GM12878 (cell line): ENCODE measurements around the gene HACD3. TPM values are rescaled to one million over a fixed set of nuclear protein-coding genes. Genes with fewer than 3 reads are reported as not detected.

Source experiments
- ATAC-seq: fragments of 200-7000 bp; cut with Tn5 transposase; 3 replicates; pipeline ENCODE4 v1.9.1; 2020; ENCODE audit warnings: mild to moderate bottlenecking, moderate library complexity
- BruUV-seq: library from RNA; stranded (reverse); fragments of 400-500 nt; replicated peaks from 2 replicates; lab custom pipeline; 2021; lab: Mats Ljungman, UMichigan
- CTCF ChIA-PET: fragments of 300-600 bp; sonication (Branson Sonifier 250); formaldehyde crosslinking; extraction: SDS; loops from one replicate; lab custom pipeline; 2021; ENCODE audit warnings: inconsistent platforms; lab: Yijun Ruan, JAX
- POLR2A ChIA-PET: fragments of 350-600 bp; formaldehyde crosslinking; extraction: SDS; loops from one replicate; lab custom pipeline; 2021; ENCODE audit warnings: inconsistent platforms; lab: Charles Lee
- RAD21 ChIA-PET: fragments of 300-600 bp; sonication (Branson Sonifier 250); formaldehyde crosslinking; loops from one replicate; lab custom pipeline; 2023; ENCODE audit warnings: antibody characterized with exemption; ENCODE audit not compliant: unreplicated experiment; lab: Charles Lee
- SMC1A ChIA-PET: fragments of 300-600 bp; sonication (Branson Sonifier 250); formaldehyde crosslinking; loops from one replicate; lab custom pipeline; 2023; ENCODE audit not compliant: unreplicated experiment, uncharacterized antibody; lab: Charles Lee
- DNase-seq: peaks from one replicate; pipeline ENCODE4 v3.0.0-alpha.2; 2011; ENCODE audit warnings: low read depth, low spot score
- FAIRE-seq: peaks from 3 replicates; lab custom pipeline; 2011; peaks lifted over from hg19 to GRCh38; lab: Jason Lieb, UNC
- H2AFZ ChIP-seq: 2 replicates; pipeline ENCODE4 v1.6.0; 2011; ENCODE audit warnings: low read depth, low read length, control low read depth; ENCODE audit not compliant: control insufficient read depth
- H3K27ac ChIP-seq: 2 replicates; pipeline ENCODE4 v1.5.1; 2011; ENCODE audit warnings: control low read depth; ENCODE audit not compliant: control insufficient read depth, insufficient read depth
- H3K27me3 ChIP-seq, 2 experiments: replicated peaks in 1 of 2; 2 replicates each; pipeline versions ENCODE4 v1.6.0 to v1.6.1; 2011; ENCODE audit warnings: low read length in 1 of 2; ENCODE audit not compliant: control insufficient read depth in 2 of 2, insufficient read depth in 2 of 2
- H3K36me3 ChIP-seq, 2 experiments: 2 replicates each; pipeline ENCODE4 v1.5.1; 2011; ENCODE audit warnings: low read length in 1 of 2; ENCODE audit not compliant: control insufficient read depth in 2 of 2, insufficient read depth in 2 of 2
- H3K4me1 ChIP-seq: 2 replicates; pipeline ENCODE4 v1.6.1; 2011; ENCODE audit warnings: mild to moderate bottlenecking, low read length, moderate library complexity, mixed read lengths; ENCODE audit not compliant: control insufficient read depth, insufficient read depth
- H3K4me2 ChIP-seq: 2 replicates; pipeline ENCODE4 v1.6.0; 2011; ENCODE audit warnings: control low read depth; ENCODE audit not compliant: control insufficient read depth, insufficient read depth
- H3K4me3 ChIP-seq: fragments of 200-600 bp; sonication (generic); 2 replicates; pipeline ENCODE4 v1.5.1; 2016
- H3K79me2 ChIP-seq: 2 replicates; pipeline ENCODE4 v1.6.0; 2011; ENCODE audit warnings: low read length; ENCODE audit not compliant: control insufficient read depth, insufficient read depth
- H3K9ac ChIP-seq: 2 replicates; pipeline ENCODE4 v1.8.0; 2011; ENCODE audit warnings: low read length, control low read depth, mixed read lengths; ENCODE audit not compliant: control insufficient read depth, insufficient read depth
- H3K9me3 ChIP-seq: replicated peaks from 3 replicates; pipeline ENCODE4 v1.5.1; 2011; ENCODE audit warnings: mild to moderate bottlenecking, low read length; ENCODE audit not compliant: control insufficient read depth, insufficient read depth
- H4K20me1 ChIP-seq: 2 replicates; pipeline ENCODE4 v1.6.0; 2011; ENCODE audit not compliant: control insufficient read depth, insufficient read depth
- CBX3 ChIP-seq: fragments of 200-600 bp; sonication (generic); IDR thresholded peaks from 2 replicates; pipeline ENCODE4 v1.6.1; 2016; ENCODE audit warnings: low read depth, borderline replicate concordance
- HDGF ChIP-seq: fragments of 450-650 bp; IDR thresholded peaks from 2 replicates; pipeline ENCODE4 v1.6.1; 2016; ENCODE audit warnings: antibody characterized with exemption
- IKZF2 ChIP-seq, 2 experiments: fragments of 450-650 bp; IDR thresholded peaks; 2 replicates each; pipeline ENCODE4 v1.6.1; 2017; ENCODE audit warnings: mild to moderate bottlenecking in 2 of 2, moderate library complexity in 2 of 2
- MEF2A ChIP-seq: IDR thresholded peaks from 2 replicates; pipeline ENCODE4 v1.6.1; 2011; ENCODE audit warnings: low read depth, mild to moderate bottlenecking, low read length, moderate library complexity; ENCODE audit not compliant: insufficient read depth
- MLLT1 ChIP-seq: fragments of 450-650 bp; IDR thresholded peaks from 2 replicates; pipeline ENCODE4 v1.6.1; 2016; ENCODE audit warnings: mild to moderate bottlenecking
- MTA3 ChIP-seq: IDR thresholded peaks from 2 replicates; pipeline ENCODE4 v1.6.1; 2012; ENCODE audit warnings: low read length, inconsistent platforms, borderline replicate concordance
- SMC3 ChIP-seq: IDR thresholded peaks from 2 replicates; pipeline ENCODE4 v1.6.1; 2011; ENCODE audit warnings: low read length, improper control_type of control experiment, borderline replicate concordance
- SRF ChIP-seq, 2 experiments: IDR thresholded peaks; 2 replicates each; pipeline ENCODE4 v1.6.1; 2011; ENCODE audit warnings: low read depth in 2 of 2, low read length in 2 of 2, mild to moderate bottlenecking in 1 of 2, moderate library complexity in 1 of 2
- ZNF384 ChIP-seq: IDR thresholded peaks from 2 replicates; pipeline ENCODE4 v1.6.1; 2012; ENCODE audit warnings: low read depth, mild to moderate bottlenecking, low read length, improper control_type of control experiment, borderline replicate concordance
- ZNF687 ChIP-seq: fragments of 450-650 bp; IDR thresholded peaks from 2 replicates; pipeline ENCODE4 v1.6.1; 2017; ENCODE audit warnings: mild to moderate bottlenecking, moderate library complexity
- WGBS: methylation state at CpG from one replicate; pipeline ENCODE4 v1.1.6; 2016; ENCODE audit warnings: low lambda C conversion rate; ENCODE audit not compliant: insufficient replicate concordance, insufficient coverage; ENCODE audit errors: missing lambda C conversion rate; 5-methylcytosine and 5-hydroxymethylcytosine counted together
- in situ Hi-C: fragments of 300-500 bp; cut with MboI; formaldehyde crosslinking; loops from 9 replicates; pipeline ENCODE4 v1.14.3; 2018; ENCODE audit warnings: mixed read lengths
- intact Hi-C: fragments of 100-400 bp; cut with micrococcal nuclease; formaldehyde crosslinking; loops from one replicate; pipeline ENCODE4 v1.14.2; 2022; ENCODE audit not compliant: unreplicated experiment
- polyA plus RNA-seq, 11 experiments: library from polyadenylated mRNA; depleted of rRNA in 4 of 11; unstranded in 6 of 11; stranded (reverse) in 5 of 11; fragments of >200 nt; fragmentation: Nextera tagmentation in 4 of 11; fragmentation: Illumina TruSeq in 1 of 11; extraction: Ambion mirVana in 4 of 11; extraction: Trizol in 1 of 11; gene quantifications; 1 replicate in 1 of 11; 2 replicates in 10 of 11; pipeline versions ENCODE4 v1.2.1 to v1.2.3, GENCODE V29; 2011 to 2016; ENCODE audit warnings: inconsistent platforms in 2 of 11, missing spikeins in 2 of 11, low read depth in 1 of 11
- total RNA-seq, 4 experiments: library from RNA; depleted of rRNA in 3 of 4; stranded (reverse); fragments of >200 nt in 3 of 4; fragmentation: Illumina TruSeq in 1 of 4; extraction: Trizol in 1 of 4; gene quantifications; 2 replicates each; pipeline versions ENCODE4 v1.2.1 to v1.2.3, GENCODE V29; 2013 to 2021

Gene HACD3
- total and polyA plus RNA-seq, 10 of the 15 experiments (the other 5 are each of a cell fraction or from before 2014, with no cell fraction given): 25.9 to 75.8 (median 48.3) TPM

- no peak overlapping the region for H3K4me3 ChIP-seq
- 92% methylated on average over 20 of the region's 20 CpGs for WGBS
- POLR2A ChIA-PET: interaction anchor here (1.3 to 3.2 kb wide), 2 partner anchors 12 to 91 kb away, joined by 3 to 13 read pairs; partner anchors contain the start of gene DPP8
- H3K36me3 ChIP-seq: no peaks in the 10 kb centered on the region
- intact Hi-C loops: no loop called here
- H3K4me2 ChIP-seq: no peak overlapping the region
- TF ChIP-seq MTA3 (no peak), MEF2A (no peak), HDGF (no peak), SRF (IDR thresholded peaks at IDR 0.05; ENCODE audit: low read depth in 2 of 2, low read length in 2 of 2) (no peak), ZNF384 (no peak), MLLT1 (no peak), IKZF2 (IDR thresholded peaks at IDR 0.05) (no peak), SMC3 (no peak), ZNF687 (no peak), CBX3 (no peak)
- TF ChIP-seq, all 136 proteins: peak for 0
- DNase-seq (no peak), FAIRE-seq (no peak), ATAC-seq (no peak)
- H3K27me3 ChIP-seq: no peaks in the 10 kb centered on the region
- no peak overlapping the region for H3K9ac ChIP-seq
- in situ Hi-C loops: no loop called here
- no peaks in the 10 kb centered on the region for H4K20me1 ChIP-seq
- ChIA-PET CTCF (interaction anchor here (1.1 to 1.5 kb wide), 3 partner anchors 11 to 34 kb away, joined by 3 to 5 read pairs (median 4); no protein-coding TSS in a partner anchor), RAD21 (no interaction called here), SMC1A (interaction anchor here (1.0 kb wide), 1 partner anchor 20 kb away, joined by 4 read pairs; no protein-coding TSS in a partner anchor)
- no peak overlapping the region for H3K27ac ChIP-seq
- H3K79me2 ChIP-seq: peaks cover 26% of the 10 kb centered on the region
- no peaks in the 10 kb centered on the region for H3K9me3 ChIP-seq
- H3K4me1 ChIP-seq: peaks cover 3% of the 10 kb centered on the region
- no TSS peak for BruUV-seq
- no peak overlapping the region for H2AFZ ChIP-seq
These were observed 1.7 kb upstream of the HACD3 start for GRCh38 chr15:65528461-65529060.
